Endothelial cell of umbilical vein (primary cell): Measurements from ENCODE around the gene ADAM10. TPM values are rescaled to one million over a fixed set of nuclear protein-coding genes. Genes with fewer than 3 reads are reported as not detected.

Source experiments
- BruUV-seq: library from RNA; stranded (reverse); fragments of 400-500 nt; replicated peaks from 2 replicates; lab custom pipeline; 2021; lab: Mats Ljungman, UMichigan
- CTCF ChIA-PET: fragments of 300-600, 350-600 bp; sonication (Branson Sonifier 250); formaldehyde crosslinking; loops from one replicate; lab custom pipeline; 2021; ENCODE audit warnings: antibody characterized with exemption, inconsistent platforms; lab: Charles Lee
- POLR2A ChIA-PET: fragments of 300-600, 350-600 bp; sonication (Branson Sonifier 250); formaldehyde crosslinking; loops from one replicate; lab custom pipeline; 2021; ENCODE audit warnings: antibody characterized with exemption, inconsistent platforms; lab: Charles Lee
- DNase-seq: peaks from one replicate; pipeline ENCODE4 v3.0.0-alpha.2; 2011; ENCODE audit warnings: low read depth, low spot score
- FAIRE-seq: peaks from 2 replicates; lab custom pipeline; 2011; peaks lifted over from hg19 to GRCh38; lab: Jason Lieb, UNC
- H2AFZ ChIP-seq: 2 replicates; pipeline ENCODE4 v1.6.0; 2012; ENCODE audit warnings: low read depth, low read length, control low read depth, inconsistent platforms
- H3K27ac ChIP-seq: 2 replicates; pipeline ENCODE4 v1.5.1; 2011; ENCODE audit warnings: low read depth, mild to moderate bottlenecking, control low read depth, low read length, moderate library complexity; ENCODE audit not compliant: insufficient read depth
- H3K27me3 ChIP-seq, 2 experiments: 2 replicates each; pipeline versions ENCODE4 v1.6.0 to v1.6.1; 2011; ENCODE audit warnings: low read length in 2 of 2, mixed read lengths in 1 of 2; ENCODE audit not compliant: control insufficient read depth in 2 of 2, insufficient read depth in 2 of 2
- H3K36me3 ChIP-seq, 2 experiments: 2 replicates in 1 of 2; 3 replicates in 1 of 2; pipeline ENCODE4 v1.5.1; 2011; ENCODE audit warnings: low read length in 2 of 2, mild to moderate bottlenecking in 1 of 2, moderate library complexity in 1 of 2; ENCODE audit not compliant: control insufficient read depth in 2 of 2, insufficient read depth in 2 of 2; ENCODE audit errors: extremely low read depth in 1 of 2
- H3K4me1 ChIP-seq: 3 replicates; pipeline ENCODE4 v1.5.1; 2011; ENCODE audit warnings: mild to moderate bottlenecking, low read length; ENCODE audit not compliant: control insufficient read depth, insufficient read depth; ENCODE audit errors: extremely low read depth
- H3K4me2 ChIP-seq: 2 replicates; pipeline ENCODE4 v1.6.1; 2011; ENCODE audit warnings: low read length, control low read depth, mixed read lengths; ENCODE audit not compliant: insufficient read depth
- H3K4me3 ChIP-seq, 3 experiments: fragments of 200-600 bp in 1 of 3; sonication (generic), shearing (Covaris generic) in 1 of 3; replicated peaks in 1 of 3; 2 replicates each; pipeline ENCODE4 v1.5.1; 2011 to 2016; ENCODE audit warnings: control low read depth in 3 of 3, low read length in 3 of 3, mild to moderate bottlenecking in 2 of 3, inconsistent platforms in 1 of 3, low read depth in 1 of 3, moderate library complexity in 1 of 3; ENCODE audit not compliant: insufficient read depth in 1 of 3
- H3K79me2 ChIP-seq: 2 replicates; pipeline ENCODE4 v1.6.0; 2012; ENCODE audit warnings: low read length, inconsistent platforms; ENCODE audit not compliant: control insufficient read depth, insufficient read depth
- H3K9ac ChIP-seq: replicated peaks from 2 replicates; pipeline ENCODE3; 2011; ENCODE audit warnings: low read length, control low read depth; ENCODE audit not compliant: insufficient read depth; ENCODE audit errors: extremely low read depth
- H3K9me1 ChIP-seq: replicated peaks from 3 replicates; pipeline ENCODE4 v1.6.0; 2011; ENCODE audit warnings: mild to moderate bottlenecking, low read length; ENCODE audit not compliant: control insufficient read depth, insufficient read depth; ENCODE audit errors: extremely low read depth
- H3K9me3 ChIP-seq: replicated peaks from 2 replicates; pipeline ENCODE4 v1.5.1; 2012; ENCODE audit warnings: low read length, inconsistent platforms; ENCODE audit not compliant: control insufficient read depth, insufficient read depth
- H4K20me1 ChIP-seq: replicated peaks from 2 replicates; pipeline ENCODE3; 2011; ENCODE audit warnings: mild to moderate bottlenecking, low read length; ENCODE audit not compliant: control insufficient read depth, insufficient read depth; ENCODE audit errors: extremely low read depth
- EZH2 ChIP-seq: IDR thresholded peaks from 2 replicates; pipeline ENCODE4 v1.6.1; 2012; ENCODE audit warnings: borderline replicate concordance, low read depth, mild to moderate bottlenecking, moderate library complexity, low read length, inconsistent platforms; ENCODE audit not compliant: severe bottlenecking
- FOS ChIP-seq: IDR thresholded peaks from 2 replicates; pipeline ENCODE4 v1.6.1; 2011; ENCODE audit warnings: mild to moderate bottlenecking, low read length, moderate library complexity, borderline replicate concordance; ENCODE audit not compliant: insufficient read depth
- GATA2 ChIP-seq: IDR thresholded peaks from 2 replicates; pipeline ENCODE4 v1.7.0; 2011; ENCODE audit warnings: low read depth, mild to moderate bottlenecking, moderate library complexity, mixed read lengths, low read length; ENCODE audit not compliant: insufficient read length, insufficient read depth
- JUN ChIP-seq: IDR thresholded peaks from 2 replicates; pipeline ENCODE4 v1.6.1; 2011; ENCODE audit warnings: borderline replicate concordance, low read depth; ENCODE audit not compliant: insufficient read length, insufficient read depth
- MYC ChIP-seq: IDR thresholded peaks from one replicate; pipeline ENCODE4 v1.6.1; 2011; ENCODE audit warnings: mild to moderate bottlenecking, low read depth, low read length
- POLR2A ChIP-seq: IDR thresholded peaks from 2 replicates; pipeline ENCODE4 v1.6.1; 2012; ENCODE audit warnings: low read depth, mild to moderate bottlenecking, control low read depth, low read length
- POLR2AphosphoS5 ChIP-seq: IDR thresholded peaks from 2 replicates; pipeline ENCODE4 v1.6.1; 2012; ENCODE audit warnings: low read depth, mild to moderate bottlenecking, control low read depth, low read length, moderate library complexity; ENCODE audit not compliant: insufficient read depth
- dilution Hi-C: fragments of 300-500 bp; cut with MboI; formaldehyde crosslinking; loops from one replicate; pipeline ENCODE4 v1.15.0; 2019; ENCODE audit warnings: low sequenced_read_pairs; ENCODE audit not compliant: extremely low pct_ligation_motif_present
- intact Hi-C: fragments of 100-400 bp; cut with micrococcal nuclease; formaldehyde crosslinking; loops from one replicate; pipeline ENCODE4 v1.10.0; 2022
- polyA plus RNA-seq, 4 experiments: library from polyadenylated mRNA; depleted of rRNA in 3 of 4; stranded (reverse) in 3 of 4; unstranded in 1 of 4; fragments of >200 nt; gene quantifications; 2 replicates each; pipeline versions ENCODE4 v1.2.1 to v1.2.3, GENCODE V29; 2011 to 2012; ENCODE audit warnings: missing spikeins in 1 of 4
- total RNA-seq: library from RNA; stranded (reverse); gene quantifications from 2 replicates; pipeline ENCODE4 v1.2.3, GENCODE V29; 2021
- TF ChIP-seq, protein P1 (sequence below), 2 donors: IDR thresholded peaks; 1 replicate in 1 of 2; 2 replicates in 1 of 2; pipeline ENCODE4 v1.5.1; 2011; ENCODE audit warnings: low read length in 2 of 2, mild to moderate bottlenecking in 2 of 2, moderate library complexity in 2 of 2, control low read depth in 1 of 2, inconsistent platforms in 1 of 2, low read depth in 1 of 2; ENCODE audit not compliant: insufficient read depth in 1 of 2; ENCODE audit errors: extremely low read depth in 1 of 2
- TF ChIP-seq, protein P2 (sequence below): IDR thresholded peaks from 2 replicates; pipeline ENCODE4 v1.6.1; 2011; ENCODE audit not compliant: insufficient read depth, insufficient read length

The ADAM10 gene
- total and polyA plus RNA-seq, 2 donors (not counting 3 experiments of a cell fraction or from before 2014, with no cell fraction given): 91.3 to 203 TPM

DNA sequence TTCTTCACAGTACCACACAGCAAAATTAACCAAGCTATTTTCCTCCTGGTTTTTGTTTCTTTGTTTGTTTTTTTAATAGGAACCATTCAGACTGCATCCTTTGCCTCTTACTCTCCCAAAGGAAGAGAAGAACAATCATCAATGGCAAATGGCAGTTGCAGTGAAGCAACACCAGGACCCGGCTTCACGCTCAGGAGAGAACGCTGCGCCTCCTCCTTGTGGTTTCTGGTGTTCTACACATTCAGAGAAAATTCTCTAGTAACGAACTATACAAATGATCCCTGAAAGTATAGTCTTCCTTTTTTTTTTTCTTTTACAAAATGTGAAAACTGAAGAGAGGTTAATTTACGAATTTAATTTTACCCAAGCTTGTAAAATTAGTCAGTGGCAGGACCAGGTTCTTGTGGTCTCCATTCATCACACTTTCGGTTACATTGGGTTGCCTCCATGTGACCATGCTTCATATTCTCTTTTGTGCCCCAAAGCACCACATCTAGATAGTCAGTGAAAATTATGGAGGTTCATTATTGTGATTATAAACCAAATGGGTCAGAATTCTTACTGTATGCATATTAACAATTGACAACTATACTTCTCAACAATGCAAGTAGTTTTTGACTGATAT lies 11.0 kb upstream of the ADAM10 start:
- dilution Hi-C loops (no loop called here), intact Hi-C loops (loop anchor here (2.0 kb wide), 1 partner anchor 534 kb away; no protein-coding TSS in a partner anchor)
- no peaks in the 10 kb centered on the region for H3K4me1 ChIP-seq
- H3K36me3 ChIP-seq: no peaks in the 10 kb centered on the region
- no peak for FAIRE-seq
- no peaks in the 10 kb centered on the region for H3K9me3 ChIP-seq
- TF ChIP-seq POLR2AphosphoS5 (no peak), EZH2 (no peak), MYC (no peak), JUN (no peak), FOS (no peak), POLR2A (no peak), GATA2 (no peak)
- TF ChIP-seq, protein P1, sequence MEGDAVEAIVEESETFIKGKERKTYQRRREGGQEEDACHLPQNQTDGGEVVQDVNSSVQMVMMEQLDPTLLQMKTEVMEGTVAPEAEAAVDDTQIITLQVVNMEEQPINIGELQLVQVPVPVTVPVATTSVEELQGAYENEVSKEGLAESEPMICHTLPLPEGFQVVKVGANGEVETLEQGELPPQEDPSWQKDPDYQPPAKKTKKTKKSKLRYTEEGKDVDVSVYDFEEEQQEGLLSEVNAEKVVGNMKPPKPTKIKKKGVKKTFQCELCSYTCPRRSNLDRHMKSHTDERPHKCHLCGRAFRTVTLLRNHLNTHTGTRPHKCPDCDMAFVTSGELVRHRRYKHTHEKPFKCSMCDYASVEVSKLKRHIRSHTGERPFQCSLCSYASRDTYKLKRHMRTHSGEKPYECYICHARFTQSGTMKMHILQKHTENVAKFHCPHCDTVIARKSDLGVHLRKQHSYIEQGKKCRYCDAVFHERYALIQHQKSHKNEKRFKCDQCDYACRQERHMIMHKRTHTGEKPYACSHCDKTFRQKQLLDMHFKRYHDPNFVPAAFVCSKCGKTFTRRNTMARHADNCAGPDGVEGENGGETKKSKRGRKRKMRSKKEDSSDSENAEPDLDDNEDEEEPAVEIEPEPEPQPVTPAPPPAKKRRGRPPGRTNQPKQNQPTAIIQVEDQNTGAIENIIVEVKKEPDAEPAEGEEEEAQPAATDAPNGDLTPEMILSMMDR (IDR thresholded peaks at IDR 0.05; ENCODE audit: extremely low read depth in 1 of 2, insufficient read depth in 1 of 2, low read depth in 1 of 2, low read length in 2 of 2): no peak
- TF ChIP-seq, protein P2, sequence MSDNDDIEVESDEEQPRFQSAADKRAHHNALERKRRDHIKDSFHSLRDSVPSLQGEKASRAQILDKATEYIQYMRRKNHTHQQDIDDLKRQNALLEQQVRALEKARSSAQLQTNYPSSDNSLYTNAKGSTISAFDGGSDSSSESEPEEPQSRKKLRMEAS: no peak
- CTCF ChIA-PET: interaction anchor here (0.9 to 4.1 kb wide), 7 partner anchors 10 to 740 kb away, joined by 3 to 24 read pairs (median 4); partner anchors contain the start of genes ADAM10 and MINDY2
- H3K27me3 ChIP-seq: no peaks in the 10 kb centered on the region
- no peak overlapping the region for H2AFZ ChIP-seq
- BruUV-seq: no TSS peak
- POLR2A ChIA-PET: no interaction called here
- H3K4me2 ChIP-seq: no peak overlapping the region
- no peak overlapping the region for H3K9ac ChIP-seq
- H3K9me1 ChIP-seq: no peaks in the 10 kb centered on the region
- H3K4me3 ChIP-seq: no peak overlapping the region
- no peak overlapping the region for H3K27ac ChIP-seq
- no peaks in the 10 kb centered on the region for H3K79me2 ChIP-seq
- DNase-seq: no peak
- H4K20me1 ChIP-seq: no peaks in the 10 kb centered on the region
